NOMO-1 (cell line): ENCODE measurements around the gene HSPG2.

Experiments used
- DNase-seq, 2 experiments: peaks; one replicate each; lab custom pipeline; 2025; ENCODE audit not compliant: unreplicated experiment in 2 of 2; lab: John Stamatoyannopoulos, UW

HSPG2 gene

DNA sequence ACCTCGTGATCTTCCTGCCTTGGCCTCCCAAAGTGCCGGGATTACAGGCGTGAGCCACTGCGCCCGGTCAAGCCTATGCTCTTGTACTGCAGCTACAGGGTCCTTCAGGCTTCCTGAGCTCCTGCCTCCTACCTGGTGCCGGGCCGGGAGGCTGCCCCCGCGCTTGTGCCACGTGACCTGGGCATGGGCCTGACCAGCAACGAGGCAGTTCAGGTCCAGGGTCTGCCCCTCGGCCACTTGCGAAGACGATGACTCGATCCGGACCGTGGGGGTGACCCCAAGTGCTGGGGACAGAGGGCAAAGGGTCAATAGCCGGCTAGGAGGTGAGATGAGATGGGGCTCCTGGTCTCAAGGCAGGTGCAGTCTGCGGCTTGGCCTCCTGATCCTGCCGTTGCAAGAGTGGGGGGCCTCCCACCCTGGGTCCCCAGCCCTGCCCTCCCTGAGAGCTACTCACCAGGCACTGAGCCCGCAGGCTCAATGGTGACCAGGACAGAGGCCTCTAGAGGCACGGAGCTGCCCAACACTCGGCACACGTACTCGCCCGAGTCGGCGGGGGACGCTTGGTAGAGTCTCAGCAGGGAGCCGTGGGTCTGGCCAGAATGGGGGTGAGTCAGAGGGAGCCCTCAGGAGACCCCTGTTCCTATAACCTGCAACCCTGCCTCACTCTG lies 87.1 kb downstream of the HSPG2 start:
- no peak for DNase-seq

DNA sequence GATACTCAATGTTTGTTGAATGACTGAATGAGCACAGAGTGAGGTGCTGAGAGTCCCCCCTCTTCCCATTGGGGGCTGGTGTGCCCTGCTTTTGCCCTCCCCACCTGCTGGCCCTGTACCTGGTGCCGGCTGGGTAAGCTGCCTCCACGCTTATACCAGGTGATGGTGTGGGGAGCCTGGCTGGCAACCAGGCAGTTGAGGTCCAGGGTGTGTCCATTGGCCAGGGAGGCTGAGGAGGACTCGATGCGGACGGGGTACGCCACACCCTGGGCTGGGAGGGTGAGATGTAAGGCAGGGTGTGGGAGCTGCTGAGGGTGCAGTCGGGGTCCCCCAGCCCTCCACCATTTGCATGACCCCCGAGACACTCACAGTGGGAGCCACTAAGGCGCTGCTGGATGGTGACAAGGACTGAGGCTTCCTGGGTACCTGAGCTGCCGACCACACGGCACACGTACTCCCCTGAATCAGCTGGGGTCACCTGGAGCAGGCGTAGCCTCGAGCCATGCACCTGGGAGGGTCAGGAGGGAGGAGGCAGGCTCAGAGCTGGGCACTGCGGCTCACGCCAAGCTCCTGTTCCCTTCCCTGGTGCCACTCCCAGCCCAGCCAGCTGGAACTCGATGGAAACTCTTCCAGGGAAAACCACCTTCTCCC lies 88.5 kb downstream of the HSPG2 start:
- no peak for DNase-seq

DNA sequence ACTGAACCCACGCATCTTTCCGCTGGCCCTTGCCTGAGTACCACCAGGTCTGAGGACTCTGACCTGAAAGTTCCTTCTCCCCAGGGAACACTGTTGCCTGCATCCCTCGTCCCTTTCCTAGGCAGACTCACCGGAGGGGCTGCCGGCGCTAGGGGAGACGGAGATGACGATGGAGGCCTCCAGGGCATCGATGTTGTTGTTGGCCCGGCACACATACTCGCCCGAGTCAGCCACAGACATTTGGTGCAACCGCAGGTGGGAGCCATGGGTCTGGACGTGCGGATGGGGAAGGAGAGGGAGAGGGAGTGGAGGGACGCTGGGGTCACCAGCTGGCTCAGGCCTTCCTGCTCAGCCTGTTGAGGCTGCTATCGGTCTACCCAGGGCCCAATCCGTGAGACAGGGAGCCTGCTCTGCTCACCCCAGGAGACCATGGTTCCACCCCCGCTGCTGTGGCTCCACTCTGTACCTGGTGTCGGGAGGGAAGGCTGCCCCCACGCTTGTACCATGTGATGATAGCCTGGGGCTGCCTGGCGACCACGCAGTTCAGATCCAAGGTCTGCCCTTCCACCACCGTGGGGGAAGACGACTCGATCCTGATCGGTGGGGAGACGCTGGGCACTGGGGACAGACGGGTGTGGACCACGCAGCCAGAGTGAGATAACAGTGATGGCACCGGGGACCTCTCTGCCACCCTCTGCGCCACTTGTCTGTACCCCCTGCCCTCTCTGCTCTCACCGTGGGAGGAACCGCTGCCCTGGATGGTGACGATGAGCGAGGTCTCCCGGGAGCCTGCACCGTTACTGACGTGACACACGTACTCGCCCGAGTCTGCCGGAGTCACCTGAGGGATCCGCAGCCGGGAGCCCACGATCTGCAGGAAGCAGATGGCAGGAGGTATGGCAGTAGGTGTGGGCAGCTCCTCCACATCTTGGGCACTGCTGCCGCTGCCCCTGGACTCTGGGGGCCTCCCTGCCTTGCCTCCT lies 89.6 kb downstream of the HSPG2 start:
- no peak for DNase-seq

DNA sequence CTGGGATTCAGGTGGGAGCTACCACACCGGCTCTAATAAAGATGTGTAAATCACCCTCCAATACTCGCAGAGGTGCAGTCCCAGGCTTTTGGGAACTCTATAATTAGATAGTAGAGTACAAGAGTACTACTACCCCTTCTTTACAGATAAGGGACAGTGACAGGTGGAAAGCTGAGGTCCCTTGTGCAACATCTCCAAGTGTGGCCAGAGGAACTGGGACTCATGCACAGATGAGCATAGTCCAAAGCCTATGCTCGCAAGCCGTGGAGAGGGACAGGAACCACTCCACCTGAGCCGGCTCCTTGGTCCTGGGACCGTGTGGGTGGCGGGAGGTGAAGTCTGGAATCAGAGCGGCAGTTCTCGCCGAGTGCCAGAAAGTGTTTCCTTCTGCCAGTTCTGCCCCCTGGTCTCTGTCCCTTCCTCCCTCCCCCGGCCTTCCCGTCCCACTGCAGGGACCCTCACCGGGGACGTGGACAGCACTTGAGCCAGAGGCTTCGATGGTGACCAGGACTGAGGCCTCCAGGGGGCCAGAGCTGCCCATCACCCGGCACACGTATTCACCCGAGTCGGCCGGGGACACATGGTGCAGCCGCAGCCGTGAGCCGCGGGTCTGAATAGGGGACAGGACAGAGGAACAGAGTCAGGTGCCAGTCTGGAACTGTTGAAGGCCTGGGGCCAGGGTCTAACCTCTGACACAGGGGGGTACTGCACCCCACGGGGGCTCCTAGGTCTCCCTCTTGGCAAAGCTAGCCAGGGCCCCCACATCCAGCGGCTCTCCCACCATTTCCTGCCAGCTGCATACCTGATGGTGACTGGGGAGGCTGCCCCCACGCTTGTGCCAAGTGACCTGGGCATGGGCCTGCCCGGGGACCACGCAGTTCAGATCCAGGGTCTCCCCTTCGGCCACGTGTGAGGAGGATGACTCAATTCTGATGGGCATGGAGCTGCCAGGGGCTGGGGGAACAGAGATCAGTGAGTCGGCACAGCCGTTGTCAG lies 91.2 kb downstream of the HSPG2 start:
- no peak for DNase-seq

DNA sequence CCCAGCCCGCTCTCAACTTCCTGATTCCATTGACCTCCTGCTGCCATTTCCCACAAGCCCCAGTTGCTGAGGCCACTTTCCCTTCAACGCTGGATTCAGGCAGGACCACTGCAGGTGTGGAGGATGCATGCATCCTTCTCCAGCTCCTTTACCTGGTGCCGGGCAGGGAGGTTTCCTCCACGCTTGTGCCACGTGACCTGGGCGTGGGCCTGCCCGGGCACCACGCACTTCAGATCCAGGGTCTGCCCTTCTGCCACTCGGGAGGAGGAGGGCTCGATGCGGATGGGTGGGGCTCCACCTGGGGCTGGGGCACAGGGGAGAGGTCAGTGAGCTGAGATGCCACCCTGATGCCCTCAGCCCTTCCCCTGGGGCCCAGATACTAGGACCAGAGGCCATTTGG lies 93.1 kb downstream of the HSPG2 start:
- DNase-seq = no peak

DNA sequence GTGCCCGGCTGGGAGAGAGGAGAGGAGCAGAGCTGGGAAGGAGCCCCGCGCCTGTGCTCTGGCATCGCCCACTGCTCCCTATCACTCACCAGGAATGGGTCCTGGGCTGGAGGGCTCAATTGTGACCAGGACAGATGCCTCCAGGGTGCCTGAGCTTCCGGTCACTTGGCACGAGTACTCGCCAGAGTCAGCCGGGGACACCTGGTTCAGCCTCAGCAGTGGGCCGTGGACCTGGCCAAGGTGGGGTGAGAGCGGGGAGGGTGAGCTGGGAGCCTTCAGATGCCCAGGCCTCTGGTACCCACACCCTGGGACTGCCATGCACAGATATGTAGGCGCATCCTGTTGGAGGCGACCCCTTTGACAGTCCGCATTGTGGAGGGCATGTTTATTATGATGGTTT lies 93.9 kb downstream of the HSPG2 start:
- no peak for DNase-seq

DNA sequence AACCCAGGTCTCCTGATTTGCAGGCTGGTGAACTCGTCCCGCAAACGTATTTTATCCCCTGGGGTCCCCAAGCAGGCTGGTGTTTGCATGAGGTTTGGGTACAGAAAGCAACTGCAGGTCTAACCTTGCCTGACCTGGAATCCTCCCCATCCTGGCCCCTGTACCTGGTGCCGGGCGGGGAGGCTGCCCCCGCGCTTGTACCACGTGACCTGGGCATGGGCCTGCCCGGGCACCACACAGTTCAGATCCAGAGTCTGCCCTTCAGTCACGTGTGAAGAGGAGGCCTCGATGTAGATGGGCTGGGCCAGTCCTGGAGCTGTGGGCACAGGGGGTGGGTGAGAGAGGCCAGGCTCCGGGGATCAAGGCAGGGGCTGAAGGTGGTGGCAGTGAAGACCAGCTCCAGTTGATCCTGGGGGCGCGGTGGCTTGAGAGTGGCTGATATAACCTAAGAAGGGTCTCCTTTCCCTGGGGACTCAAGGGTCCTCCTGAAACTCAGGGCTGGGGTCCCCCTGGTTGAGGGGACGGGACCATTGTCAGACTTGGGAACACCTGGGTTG lies 94.4 kb downstream of the HSPG2 start:
- no peak for DNase-seq

DNA sequence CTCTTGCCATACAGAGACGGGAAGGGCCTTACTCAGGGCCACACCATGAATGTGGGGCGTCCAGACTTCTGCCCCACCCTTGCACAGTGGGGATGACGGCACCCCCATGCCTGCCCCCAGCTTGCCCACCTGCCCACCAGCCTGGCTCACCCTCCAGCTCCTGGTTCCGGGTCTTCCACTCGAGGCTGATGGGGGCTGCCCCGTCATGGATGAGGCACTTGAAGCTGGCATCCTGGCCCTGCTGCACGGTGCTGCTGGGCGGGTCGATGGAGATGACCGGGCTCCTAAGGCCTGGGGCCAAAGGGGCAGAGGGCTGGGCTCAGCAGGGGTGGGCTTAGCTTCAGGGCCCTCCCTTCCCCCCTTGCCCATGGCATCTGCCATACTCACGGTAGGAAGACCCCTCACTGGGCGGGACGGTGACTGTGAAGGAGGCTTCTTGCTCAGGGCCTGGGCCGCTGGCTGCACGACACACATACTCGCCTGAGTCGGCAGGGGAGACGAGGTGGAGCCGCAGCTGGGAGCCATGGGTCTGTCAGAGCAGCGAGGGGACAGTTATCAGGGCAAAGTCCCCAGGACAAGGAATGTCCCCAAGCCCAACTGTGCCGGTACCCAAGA lies 95.2 kb downstream of the HSPG2 start:
- DNase-seq = no peak

DNA sequence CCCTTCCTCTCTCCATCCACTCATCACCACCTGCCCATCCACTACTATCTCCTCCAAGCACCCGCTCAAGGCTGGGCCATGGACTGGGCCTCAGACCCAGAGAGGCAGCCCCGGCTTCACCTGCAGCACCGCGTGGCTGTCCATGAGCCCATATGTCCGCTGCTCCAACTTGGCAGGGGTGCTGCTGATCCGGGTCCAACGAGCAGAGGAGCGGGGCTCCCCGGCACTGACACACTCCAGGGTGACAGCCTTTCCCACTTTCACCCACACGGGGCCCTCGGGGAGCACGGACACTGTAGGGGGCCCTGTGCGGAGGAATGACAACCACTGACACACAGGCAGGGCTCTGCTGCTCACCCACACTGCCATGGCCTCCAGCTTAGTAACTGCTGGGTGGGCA lies 96.1 kb downstream of the HSPG2 start:
- no peak for DNase-seq

DNA sequence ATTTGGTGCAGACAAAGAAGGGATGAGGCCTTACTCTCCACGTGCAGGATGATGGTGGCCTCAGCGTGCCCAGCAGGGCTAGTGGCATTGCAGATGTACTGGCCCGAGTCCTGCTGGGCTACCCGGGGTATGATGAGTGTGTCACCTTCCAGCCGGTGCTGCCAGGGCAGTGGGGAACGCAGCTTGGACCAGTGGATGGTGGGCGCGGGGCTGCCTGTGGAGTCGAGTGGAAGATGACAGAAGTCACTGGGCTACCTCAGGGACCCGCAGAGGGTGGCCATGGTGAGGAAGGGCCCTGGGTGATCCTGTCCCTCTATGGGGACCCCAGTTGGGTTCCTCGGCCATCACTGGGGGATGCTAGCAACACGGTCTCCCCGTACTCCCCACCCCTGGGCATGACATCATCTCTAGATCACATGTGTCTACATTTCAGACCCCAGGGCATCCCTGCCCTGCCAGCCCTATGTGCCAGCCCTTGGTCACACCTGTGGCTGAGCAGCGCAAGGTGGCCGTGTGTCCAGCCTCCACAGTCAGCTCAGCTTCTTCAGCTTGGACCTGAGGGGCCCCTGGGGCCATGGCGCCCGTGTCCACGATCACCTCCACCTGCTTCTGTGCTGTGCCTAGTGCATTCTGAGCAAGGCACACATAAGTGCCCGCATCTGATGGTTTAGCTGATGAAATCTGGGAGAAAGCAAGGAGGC lies 97.6 kb downstream of the HSPG2 start:
- DNase-seq = no peak

DNA sequence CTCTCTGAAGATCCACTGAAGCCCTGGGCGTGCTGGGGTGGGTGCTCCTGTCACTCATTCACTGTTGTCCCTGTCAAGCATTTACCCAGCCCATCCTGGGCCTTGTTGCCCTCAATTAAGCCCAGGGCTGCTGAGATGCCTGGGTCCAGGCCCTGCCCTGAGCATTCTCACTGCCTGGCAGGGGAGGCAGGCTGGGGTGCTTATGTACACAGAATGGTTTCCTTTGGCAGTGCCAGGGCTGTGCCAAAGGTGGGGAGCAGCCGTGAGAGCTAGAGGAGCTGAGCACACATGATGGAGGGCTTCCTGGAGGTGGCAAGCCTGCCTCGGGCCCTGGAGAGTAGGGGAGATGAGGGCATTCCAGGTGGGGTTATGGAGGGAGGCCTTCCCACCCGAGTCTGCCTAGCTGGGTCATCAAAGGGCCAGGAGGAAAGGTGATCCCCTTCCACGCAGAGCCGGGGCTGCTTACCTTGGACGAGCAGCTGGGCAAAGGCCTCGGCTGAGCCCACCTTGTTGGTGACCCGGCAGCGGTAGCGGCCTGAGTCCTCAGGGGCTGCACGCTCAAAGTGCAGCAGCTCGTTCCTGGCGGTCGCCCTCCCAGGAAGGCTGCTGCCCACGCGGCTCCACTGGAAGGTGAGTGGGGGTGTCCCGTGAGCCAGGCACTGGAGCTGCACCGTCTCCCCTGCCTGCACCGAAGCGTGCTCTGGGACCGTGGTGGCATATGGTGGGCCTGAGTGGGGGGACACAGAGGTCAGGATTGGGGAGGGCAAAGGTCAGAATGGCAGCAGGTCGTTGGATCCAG lies 98.6 kb downstream of the HSPG2 start:
- no peak for DNase-seq

DNA sequence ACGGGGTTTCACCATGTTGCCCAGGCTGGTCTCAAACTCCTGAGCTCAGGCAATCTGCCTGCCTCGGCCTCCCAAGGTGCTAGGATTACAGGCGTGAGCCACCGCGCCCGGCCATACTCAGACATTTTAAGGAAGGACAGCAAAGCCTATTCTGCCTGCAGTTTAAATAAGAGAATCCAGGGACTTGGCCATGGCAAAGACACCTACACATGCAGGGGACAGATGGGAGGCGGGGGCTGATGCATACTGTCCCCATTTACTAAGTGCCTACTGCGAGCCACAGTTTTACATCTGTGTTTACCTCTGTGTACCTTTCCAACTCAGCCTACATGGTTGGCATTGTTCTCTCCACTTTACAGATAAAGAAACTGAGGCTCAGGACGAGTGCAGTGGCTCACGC lies 99.6 kb downstream of the HSPG2 start:
- DNase-seq = no peak

DNA sequence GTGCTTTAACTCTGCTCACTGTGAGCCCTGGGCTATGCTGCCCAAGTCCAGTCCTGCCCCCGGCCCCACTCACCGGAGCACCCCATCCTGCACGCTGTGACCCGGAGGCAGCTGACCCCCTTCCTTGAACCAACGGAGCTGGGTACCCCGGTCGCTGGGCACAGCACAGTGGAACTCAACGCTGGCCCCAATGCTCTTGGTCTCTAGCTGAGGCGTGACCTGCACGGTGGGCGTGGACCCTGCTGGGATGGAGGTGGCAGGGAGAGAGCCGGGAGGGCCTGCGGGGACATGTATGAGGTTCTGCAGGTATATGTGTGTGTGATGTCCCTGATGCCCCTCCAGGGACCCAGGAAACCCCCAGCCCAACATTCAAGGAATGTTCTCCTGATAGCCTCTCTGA lies 100.4 kb downstream of the HSPG2 start:
- DNase-seq = no peak

DNA sequence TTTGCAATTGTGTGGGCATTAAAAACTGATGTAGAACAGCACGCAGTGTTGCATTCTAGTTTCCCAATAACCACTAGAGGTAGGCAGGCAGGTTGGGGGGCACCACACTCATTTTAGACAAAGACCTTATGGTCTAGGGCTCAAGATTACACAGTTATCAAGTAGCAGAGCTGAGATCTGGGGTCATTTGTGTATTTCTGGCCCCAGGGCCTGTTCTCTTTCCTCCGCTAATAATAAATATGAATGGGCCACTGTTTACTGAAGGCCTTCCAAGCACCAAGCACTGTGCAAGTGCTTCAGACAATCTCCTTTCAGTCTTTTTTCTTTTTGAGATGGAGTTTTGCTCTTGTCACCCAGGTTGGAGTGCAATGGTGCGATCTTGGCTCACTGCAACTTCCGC lies 101.1 kb downstream of the HSPG2 start:
- DNase-seq = no peak

DNA sequence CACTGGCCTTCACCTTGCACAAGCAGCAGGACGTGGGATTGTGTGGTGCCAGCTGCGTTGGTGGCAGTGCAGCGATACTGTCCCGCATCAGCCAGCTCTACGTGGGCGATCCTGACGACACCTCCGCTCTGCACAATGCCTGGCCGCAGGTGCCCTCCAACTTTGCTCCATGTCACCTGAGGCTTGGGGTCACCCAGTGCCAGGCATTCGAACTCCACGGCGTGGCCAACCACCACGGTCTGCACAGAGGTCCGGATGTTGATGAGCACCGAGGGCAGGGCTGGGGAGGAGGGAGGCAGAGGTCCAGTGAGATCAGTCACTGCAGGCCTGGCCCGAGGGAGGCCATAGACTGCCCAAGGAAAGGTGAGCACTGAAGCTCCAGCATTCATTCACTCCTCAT lies 102.4 kb downstream of the HSPG2 start:
- DNase-seq = no peak

DNA sequence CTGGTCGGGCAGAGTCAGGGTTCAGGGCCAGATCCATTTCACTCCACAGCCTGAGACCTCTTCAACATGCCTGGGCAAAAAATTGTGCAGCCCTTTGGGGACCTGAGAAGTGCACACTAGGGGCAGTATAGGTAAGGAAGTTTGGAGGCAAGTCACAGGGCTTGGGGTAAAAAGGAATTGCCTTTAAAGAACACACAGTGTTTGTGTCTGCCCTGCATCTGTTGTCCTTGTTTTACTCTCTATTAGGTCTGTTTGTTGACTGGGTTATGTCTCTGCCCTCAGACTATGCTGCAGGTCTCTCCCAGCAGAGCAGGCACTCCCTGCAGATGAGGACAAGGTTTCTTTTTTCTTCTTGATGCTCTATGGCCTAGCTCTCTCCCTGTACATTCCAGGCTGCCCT lies 103.0 kb downstream of the HSPG2 start:
- no peak for DNase-seq

DNA sequence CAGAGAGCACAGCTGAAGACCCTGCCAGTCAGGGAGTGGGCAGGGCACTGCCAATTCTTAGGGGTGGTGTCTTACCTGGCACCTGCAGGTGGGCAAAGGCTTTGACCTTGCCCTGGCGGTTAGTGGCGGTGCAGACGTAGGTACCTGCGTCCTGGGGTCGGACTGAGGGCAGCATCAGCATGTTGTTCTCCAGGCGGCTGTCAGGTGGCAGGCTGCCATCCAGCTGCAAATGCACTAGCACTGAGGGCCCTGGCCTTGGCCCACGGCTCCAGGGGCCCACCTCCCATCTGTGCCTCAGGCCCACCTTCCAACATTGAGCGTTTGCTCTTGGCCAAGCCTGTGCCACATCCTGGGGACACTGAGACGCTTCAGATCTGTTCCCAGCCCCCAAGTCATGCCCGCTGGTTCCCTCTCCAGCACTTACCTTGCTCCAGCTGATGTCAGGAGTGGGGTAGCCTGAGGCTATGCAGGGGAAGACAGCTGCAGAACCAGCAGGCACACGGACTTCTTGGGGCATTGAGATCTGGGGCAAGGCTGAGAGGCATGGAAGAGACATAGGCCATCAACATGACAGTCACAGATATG lies 103.6 kb downstream of the HSPG2 start:
- no peak for DNase-seq

DNA sequence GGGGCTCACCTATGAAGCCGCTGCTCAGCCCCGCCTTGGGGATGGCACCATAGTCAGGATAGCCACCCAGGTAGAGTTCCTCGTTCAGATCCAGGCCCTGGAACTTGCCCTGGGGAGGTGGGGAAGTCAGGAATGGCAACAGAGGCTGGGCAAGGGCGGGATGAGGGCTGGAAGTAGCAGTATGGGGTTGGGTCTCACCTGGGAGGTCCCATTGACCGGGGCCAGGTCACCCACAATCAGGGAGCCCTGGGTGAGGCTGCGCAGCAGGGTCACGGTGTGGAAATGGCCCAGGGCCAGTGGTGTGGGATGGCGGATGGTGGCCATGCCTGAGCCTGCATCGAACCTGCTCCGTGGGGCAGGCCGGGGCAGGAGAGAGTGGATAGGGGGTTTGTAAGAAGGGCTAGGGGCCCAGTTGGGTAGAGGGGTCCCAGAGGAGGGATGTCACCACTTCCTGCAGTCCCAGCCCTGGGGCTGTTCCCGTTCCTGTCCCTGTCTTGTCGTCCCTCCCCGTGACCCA lies 105.6 kb downstream of the HSPG2 start:
- no peak for DNase-seq
